Fibroblast of villous mesenchyme (primary cell): ENCODE data around the gene PTPRM. TPM values are rescaled to one million over a fixed set of nuclear protein-coding genes. Genes with fewer than 3 reads are reported as not detected.

Experiments used
- DNase-seq: peaks from one replicate; pipeline ENCODE4 v3.0.0-alpha.2; 2010; ENCODE audit warnings: low read depth
- H3K4me3 ChIP-seq: 2 replicates; pipeline ENCODE4 v1.5.1; 2011; ENCODE audit warnings: low read depth, mild to moderate bottlenecking, low read length
- CTCF ChIP-seq: IDR thresholded peaks from 2 replicates; pipeline ENCODE4 v1.5.1; 2012; ENCODE audit warnings: low read depth, mild to moderate bottlenecking, low read length; ENCODE audit not compliant: insufficient read depth
- total RNA-seq: library from RNA; depleted of rRNA; stranded (reverse); fragments of >200 nt; gene quantifications from 2 replicates; pipeline ENCODE4 v1.2.3, GENCODE V29; 2012

Gene PTPRM
- total RNA-seq, 1 donor, result 56.1 TPM

- TF ChIP-seq CTCF, result no peak
- no peak for DNase-seq
- H3K4me3 ChIP-seq, result no peak overlapping the region
Measured at GRCh38 chr18:8249811-8250210, 682.7 kb downstream of the PTPRM start.

GRCh38 chr18:8252371-8252770 lies 685.3 kb downstream of the PTPRM start:
- no peak overlapping the region for H3K4me3 ChIP-seq
- DNase-seq, result no peak
- TF ChIP-seq CTCF, result no peak

- no peak for DNase-seq
- no peak for TF ChIP-seq CTCF
- H3K4me3 ChIP-seq, result no peak overlapping the region
Measured at GRCh38 chr18:8253944-8254343, 686.8 kb downstream of the PTPRM start.

GRCh38 chr18:8254654-8255053 lies 687.5 kb downstream of the PTPRM start:
- DNase-seq, result no peak
- no peak overlapping the region for H3K4me3 ChIP-seq
- no peak for TF ChIP-seq CTCF

- no peak for TF ChIP-seq CTCF
- no peak for DNase-seq
- no peak overlapping the region for H3K4me3 ChIP-seq
Measured at GRCh38 chr18:8257851-8258434, 690.8 kb downstream of the PTPRM start.

- no peak for DNase-seq
- TF ChIP-seq CTCF, result no peak
- no peak overlapping the region for H3K4me3 ChIP-seq
Measured at GRCh38 chr18:8260319-8260718, 693.2 kb downstream of the PTPRM start.

- no peak for DNase-seq
- no peak for TF ChIP-seq CTCF
- no peak overlapping the region for H3K4me3 ChIP-seq
Measured at GRCh38 chr18:8260827-8261226, 693.7 kb downstream of the PTPRM start.
